K562 (cell line): ENCODE data around the gene HOXB1. TPM values are rescaled to one million over a fixed set of nuclear protein-coding genes. Genes with fewer than 3 reads are reported as not detected.
A peak's percentile ranks its signal among the peaks of the same experiment; 100 is the strongest.

Experiments used
- ATAC-seq: fragments of 200-7000 bp; cut with Tn5 transposase; 3 replicates; pipeline ENCODE4 v1.9.1; 2020; ENCODE audit warnings: moderate library complexity
- BruUV-seq: library from RNA; stranded (reverse); fragments of 400-500 nt; replicated peaks from 2 replicates; lab custom pipeline; 2021; lab: Mats Ljungman, UMichigan
- CTCF ChIA-PET: fragments of 300-600 bp; formaldehyde crosslinking; extraction: SDS; loops from one replicate; lab custom pipeline; 2021; ENCODE audit warnings: low intra/inter-chr PET ratio; lab: Yijun Ruan, JAX
- POLR2A ChIA-PET: fragments of 300-600, 350-650 bp; sonication (Branson Sonifier 250); formaldehyde crosslinking; extraction: SDS; loops from one replicate; lab custom pipeline; 2021; ENCODE audit warnings: antibody characterized with exemption, inconsistent platforms; lab: Yijun Ruan, JAX
- DNase-seq, 4 experiments: peaks; one replicate each; pipeline versions ENCODE4 v3.0.0 to v3.0.0-alpha.2; 2011 to 2018; ENCODE audit warnings: low spot score in 3 of 4, mixed read lengths in 3 of 4; ENCODE audit errors: extremely low read depth in 1 of 4
- FAIRE-seq: peaks from 2 replicates; lab custom pipeline; 2011; peaks lifted over from hg19 to GRCh38; lab: Jason Lieb, UNC
- H2AFZ ChIP-seq: 2 replicates; pipeline ENCODE4 v1.6.0; 2011; ENCODE audit warnings: low read depth, low read length, control low read depth, inconsistent platforms
- H3K27ac ChIP-seq: fragments of 200-600 bp; 3 replicates; pipeline ENCODE4 v1.8.0; 2011; ENCODE audit warnings: low read depth, mild to moderate bottlenecking, control low read depth, inconsistent platforms, low read length, moderate library complexity, mixed read lengths; ENCODE audit errors: extremely low read depth
- H3K27me3 ChIP-seq, 2 experiments: fragments of 300-600 bp in 1 of 2; 2 replicates in 1 of 2; 3 replicates in 1 of 2; pipeline versions ENCODE4 v1.6.0 to v1.8.0; 2011; ENCODE audit warnings: inconsistent platforms in 2 of 2, low read length in 2 of 2, mild to moderate bottlenecking in 1 of 2, mixed read lengths in 1 of 2, moderate library complexity in 1 of 2; ENCODE audit not compliant: control insufficient read depth in 2 of 2, insufficient read depth in 2 of 2
- H3K36me3 ChIP-seq: fragments of 300-600 bp; 3 replicates; pipeline ENCODE4 v1.8.0; 2011; ENCODE audit warnings: mild to moderate bottlenecking, low read length, inconsistent platforms; ENCODE audit not compliant: control insufficient read depth, insufficient read depth
- H3K4me1 ChIP-seq, 2 experiments: fragments of 200-600 bp in 1 of 2; replicated peaks in 1 of 2; 2 replicates in 1 of 2; 3 replicates in 1 of 2; pipeline versions ENCODE4 v1.5.1 to v1.8.0; 2011; ENCODE audit warnings: inconsistent platforms in 2 of 2, low read length in 2 of 2, mild to moderate bottlenecking in 1 of 2, mixed read lengths in 1 of 2, moderate library complexity in 1 of 2; ENCODE audit not compliant: control insufficient read depth in 2 of 2, insufficient read depth in 2 of 2
- H3K4me2 ChIP-seq: 2 replicates; pipeline ENCODE4 v1.6.1; 2011; ENCODE audit warnings: low read length, control low read depth, inconsistent platforms, mixed read lengths; ENCODE audit not compliant: insufficient read depth
- H3K4me3 ChIP-seq: fragments of 200-600 bp; sonication (generic), shearing (Covaris generic); 2 replicates; pipeline ENCODE4 v1.5.1; 2016; ENCODE audit warnings: control low read depth, inconsistent platforms
- H3K79me2 ChIP-seq: fragments of 200-600 bp; 3 replicates; pipeline ENCODE4 v1.8.0; 2011; ENCODE audit warnings: low read length, inconsistent platforms; ENCODE audit not compliant: control insufficient read depth, insufficient read depth
- H3K9ac ChIP-seq, 2 experiments: 2 replicates each; pipeline versions ENCODE4 v1.6.0 to v1.6.1; 2011; ENCODE audit warnings: low read depth in 2 of 2, low read length in 2 of 2, control low read depth in 1 of 2, inconsistent platforms in 1 of 2, mild to moderate bottlenecking in 1 of 2, mixed read lengths in 1 of 2; ENCODE audit not compliant: insufficient read depth in 1 of 2
- H3K9me1 ChIP-seq: one replicate; pipeline ENCODE4 v1.6.0; 2011; ENCODE audit warnings: inconsistent platforms, mild to moderate bottlenecking, low read length, moderate library complexity; ENCODE audit not compliant: control insufficient read depth, insufficient read depth
- H3K9me3 ChIP-seq: replicated peaks from 2 replicates; pipeline ENCODE4 v1.5.1; 2011; ENCODE audit warnings: low read depth, low read length, inconsistent platforms; ENCODE audit not compliant: control insufficient read depth, insufficient read depth
- H4K20me1 ChIP-seq: replicated peaks from 2 replicates; pipeline ENCODE4 v1.6.1; 2011; ENCODE audit warnings: low read length, inconsistent platforms, mixed read lengths; ENCODE audit not compliant: control insufficient read depth, insufficient read depth
- CBX2 ChIP-seq: fragments of 200-600 bp; sonication (generic); IDR thresholded peaks from one replicate; pipeline ENCODE4 v1.6.1; 2012; ENCODE audit warnings: mild to moderate bottlenecking, low read length, inconsistent platforms; ENCODE audit not compliant: insufficient read depth, poor library complexity, severe bottlenecking
- DDX20 ChIP-seq: fragments of 450-650 bp; IDR thresholded peaks from 2 replicates; pipeline ENCODE4 v1.6.1; 2016; ENCODE audit warnings: missing genetic modification characterization, low read depth, mild to moderate bottlenecking, missing compliant biosample characterization, moderate library complexity
- EHMT2 ChIP-seq: fragments of 450-650 bp; IDR thresholded peaks from 2 replicates; pipeline ENCODE4 v1.6.1; 2018; ENCODE audit warnings: antibody characterized with exemption
- HEY1 ChIP-seq: fragments of 250-450 bp; sonication (Bioruptor Pico); IDR thresholded peaks from 2 replicates; pipeline ENCODE4 v1.5.0; 2020; ENCODE audit warnings: mild to moderate bottlenecking, moderate library complexity, borderline replicate concordance
- NCOA2 ChIP-seq, 2 experiments: fragments of 450-650 bp; IDR thresholded peaks; 2 replicates each; pipeline ENCODE4 v1.6.1; 2018; ENCODE audit warnings: mild to moderate bottlenecking in 2 of 2, moderate library complexity in 1 of 2; ENCODE audit not compliant: partially characterized antibody in 2 of 2
- PCBP1 ChIP-seq: fragments of 200-400 bp; formaldehyde crosslinking; IDR thresholded peaks from 2 replicates; pipeline ENCODE4 v1.6.1; 2018; ENCODE audit warnings: mild to moderate bottlenecking, low read depth, low read length; ENCODE audit not compliant: poor library complexity, severe bottlenecking
- PHF21A ChIP-seq: fragments of 450-650 bp; IDR thresholded peaks from 2 replicates; pipeline ENCODE4 v1.6.1; 2017; ENCODE audit warnings: low read depth, borderline replicate concordance
- POLR2G ChIP-seq: fragments of 200-400 bp; formaldehyde crosslinking; IDR thresholded peaks from 2 replicates; pipeline ENCODE4 v1.6.1; 2017; ENCODE audit warnings: low read depth, mild to moderate bottlenecking, antibody characterized with exemption, low read length, moderate library complexity
- RB1 ChIP-seq: fragments of 450-650 bp; IDR thresholded peaks from 2 replicates; pipeline ENCODE4 v1.6.1; 2017; ENCODE audit warnings: low read depth, mild to moderate bottlenecking
- RBFOX2 ChIP-seq: fragments of 200-400 bp; formaldehyde crosslinking; IDR thresholded peaks from 2 replicates; pipeline ENCODE4 v1.6.1; 2017; ENCODE audit warnings: low read depth, mild to moderate bottlenecking, low read length, moderate library complexity
- SMARCB1 ChIP-seq: IDR thresholded peaks from 2 replicates; pipeline ENCODE4 v1.6.1; 2011; ENCODE audit warnings: improper control_type of control experiment, low read depth; ENCODE audit not compliant: insufficient read length
- TGIF2 ChIP-seq: sonication (generic); formaldehyde crosslinking; IDR thresholded peaks from 2 replicates; pipeline ENCODE4 v1.8.1; 2022; ENCODE audit warnings: mild to moderate bottlenecking, missing genetic modification reagents, moderate library complexity
- VEZF1 ChIP-seq: fragments of 200-800 bp; sonication (Bioruptor generic); IDR thresholded peaks from 2 replicates; pipeline ENCODE4 v1.6.1; 2017; ENCODE audit warnings: missing genetic modification characterization, missing compliant biosample characterization
- ZBTB33 ChIP-seq: sonication (generic); formaldehyde crosslinking; IDR thresholded peaks from 2 replicates; pipeline ENCODE4 v1.8.1; 2023; ENCODE audit warnings: mild to moderate bottlenecking, missing genetic modification reagents
- WGBS: fragments of 100-300 bp; shearing (Covaris generic); methylation state at CpG from one replicate; pipeline ENCODE4 v1.1.6; 2016; ENCODE audit warnings: low coverage, mixed read lengths; ENCODE audit not compliant: insufficient coverage; ENCODE audit errors: missing lambda C conversion rate; 5-methylcytosine and 5-hydroxymethylcytosine counted together
- in situ Hi-C: fragments of 300-500 bp; cut with MboI; formaldehyde crosslinking; loops from 4 replicates; pipeline ENCODE4 v1.15.0; 2018; ENCODE audit warnings: inconsistent platforms, mixed read lengths
- intact Hi-C: fragments of 100-400 bp; cut with micrococcal nuclease; formaldehyde crosslinking; loops from 2 replicates; pipeline ENCODE4 v1.14.2; 2022
- polyA plus RNA-seq, 8 experiments: library from polyadenylated mRNA; depleted of rRNA in 4 of 8; stranded (reverse) in 5 of 8; unstranded in 3 of 8; fragments of >200 nt; fragmentation: Nextera tagmentation in 2 of 8; fragmentation: Illumina TruSeq in 1 of 8; extraction: Ambion mirVana in 2 of 8; extraction: Trizol in 1 of 8; gene quantifications; 2 replicates each; pipeline versions ENCODE4 v1.2.1 to v1.2.3, GENCODE V29; 2011 to 2014; ENCODE audit warnings: inconsistent platforms in 1 of 8, missing spikeins in 1 of 8
- total RNA-seq, 7 experiments: library from RNA; depleted of rRNA in 6 of 7; stranded (reverse); fragments of >200 nt in 6 of 7; fragmentation: Illumina TruSeq in 2 of 7; extraction: Trizol in 2 of 7; gene quantifications; 2 replicates each; pipeline versions ENCODE4 v1.2.1 to v1.2.3, GENCODE V29; 2011 to 2021; ENCODE audit warnings: low replicate concordance in 1 of 7
- TF ChIP-seq, protein P1 (sequence below): fragments of 450-650 bp; formaldehyde crosslinking; IDR thresholded peaks from 2 replicates; pipeline ENCODE4 v1.4.0; 2022; ENCODE audit warnings: missing genetic modification characterization
- TF ChIP-seq, protein P2 (sequence below): fragments of 250-450 bp; sonication (Bioruptor Pico); IDR thresholded peaks from 2 replicates; pipeline ENCODE4 v1.4.0; 2020

HOXB1 gene
- total and polyA plus RNA-seq, 9 of the 15 experiments (the other 6 are each of a cell fraction or from before 2014, with no cell fraction given), result 0.04 TPM; not detected in 8

DNA sequence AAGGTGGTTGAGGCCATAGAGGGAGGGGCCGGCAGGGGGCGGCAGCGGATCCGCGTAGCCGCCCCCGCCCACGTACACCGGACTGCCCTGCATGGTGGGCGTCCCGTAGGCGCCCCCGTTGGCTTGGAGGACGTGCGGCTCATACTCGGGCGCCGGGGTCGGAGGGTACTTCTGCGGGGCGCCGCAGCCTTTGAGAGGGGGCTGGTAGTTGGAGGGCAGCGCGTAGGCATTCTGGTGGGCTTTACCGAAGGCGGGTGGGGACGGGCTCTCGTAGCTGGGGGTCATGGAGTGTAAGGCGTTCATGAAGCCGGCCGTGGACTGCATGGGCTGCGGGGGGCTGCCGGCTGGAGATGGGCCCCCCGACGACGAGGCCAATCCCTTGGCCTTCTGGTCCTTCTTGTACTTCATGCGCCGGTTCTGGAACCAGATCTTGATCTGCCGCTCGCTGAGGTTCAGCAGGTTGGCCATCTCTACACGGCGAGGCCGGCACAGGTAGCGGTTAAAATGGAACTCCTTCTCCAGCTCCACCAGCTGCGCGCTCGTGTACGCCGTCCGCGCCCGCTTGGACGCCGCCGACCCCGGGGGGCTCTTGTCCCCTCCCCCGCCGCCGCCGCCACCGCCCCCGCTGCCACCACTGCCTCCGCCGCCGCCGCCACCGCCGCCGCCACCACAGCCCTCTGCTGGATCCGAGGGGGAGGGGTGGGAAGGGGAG is 19.8 kb upstream of the HOXB1 start:
- CTCF ChIA-PET, result no interaction called here
- no peaks in the 10 kb centered on the region for H4K20me1 ChIP-seq
- no peak overlapping the region for H3K27ac ChIP-seq
- POLR2A ChIA-PET, result interaction anchor here (0.9 to 2.5 kb wide), 2 partner anchors 9 to 29 kb away, joined by 3 to 8 read pairs; no protein-coding TSS in a partner anchor
- no peak overlapping the region for H3K9ac ChIP-seq
- H3K79me2 ChIP-seq, result peaks cover 67% of the 10 kb centered on the region
- peaks cover 59% of the 10 kb centered on the region; the same call in 2 of the 3 replicates for H3K36me3 ChIP-seq
- over 99% methylated on average over 25 of the region's 70 CpGs for WGBS
- in situ Hi-C loops (no loop called here), intact Hi-C loops (no loop called here)
- no peak overlapping the region for H3K4me3 ChIP-seq
- no peaks in the 10 kb centered on the region for H3K27me3 ChIP-seq
- no peak for FAIRE-seq
- H3K9me3 ChIP-seq, result no peaks in the 10 kb centered on the region
- H2AFZ ChIP-seq, result no peak overlapping the region
- ATAC-seq, result no peak
- DNase-seq, result peak in 1 of 4 experiments; percentile 43
- H3K9me1 ChIP-seq, result no peaks in the 10 kb centered on the region
- H3K4me1 ChIP-seq, result peaks cover 40 to 57% of the 10 kb centered on the region in 2 experiments
- H3K4me2 ChIP-seq, result no peak overlapping the region
- no TSS peak for BruUV-seq
- no peak for TF ChIP-seq PHF21A
- TF ChIP-seq ZBTB33, result peak; percentile 32; the same call in 1 of the 2 replicates
- TF ChIP-seq VEZF1 (CRISPR knock-in tag), result no peak
- no peak for TF ChIP-seq HEY1
- no peak for TF ChIP-seq CBX2
- TF ChIP-seq POLR2G, result peak; percentile 70
- no peak for TF ChIP-seq RB1
- TF ChIP-seq, protein P1, sequence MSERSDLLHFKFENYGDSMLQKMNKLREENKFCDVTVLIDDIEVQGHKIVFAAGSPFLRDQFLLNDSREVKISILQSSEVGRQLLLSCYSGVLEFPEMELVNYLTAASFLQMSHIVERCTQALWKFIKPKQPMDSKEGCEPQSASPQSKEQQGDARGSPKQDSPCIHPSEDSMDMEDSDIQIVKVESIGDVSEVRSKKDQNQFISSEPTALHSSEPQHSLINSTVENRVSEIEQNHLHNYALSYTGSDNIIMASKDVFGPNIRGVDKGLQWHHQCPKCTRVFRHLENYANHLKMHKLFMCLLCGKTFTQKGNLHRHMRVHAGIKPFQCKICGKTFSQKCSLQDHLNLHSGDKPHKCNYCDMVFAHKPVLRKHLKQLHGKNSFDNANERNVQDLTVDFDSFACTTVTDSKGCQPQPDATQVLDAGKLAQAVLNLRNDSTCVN, result no peak
- TF ChIP-seq DDX20, result no peak
- TF ChIP-seq SMARCB1, result no peak
- peak; percentile 71 for TF ChIP-seq RBFOX2
- TF ChIP-seq, protein P2, sequence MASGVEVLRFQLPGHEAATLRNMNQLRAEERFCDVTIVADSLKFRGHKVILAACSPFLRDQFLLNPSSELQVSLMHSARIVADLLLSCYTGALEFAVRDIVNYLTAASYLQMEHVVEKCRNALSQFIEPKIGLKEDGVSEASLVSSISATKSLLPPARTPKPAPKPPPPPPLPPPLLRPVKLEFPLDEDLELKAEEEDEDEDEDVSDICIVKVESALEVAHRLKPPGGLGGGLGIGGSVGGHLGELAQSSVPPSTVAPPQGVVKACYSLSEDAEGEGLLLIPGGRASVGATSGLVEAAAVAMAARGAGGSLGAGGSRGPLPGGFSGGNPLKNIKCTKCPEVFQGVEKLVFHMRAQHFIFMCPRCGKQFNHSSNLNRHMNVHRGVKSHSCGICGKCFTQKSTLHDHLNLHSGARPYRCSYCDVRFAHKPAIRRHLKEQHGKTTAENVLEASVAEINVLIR, result no peak
- no peak for TF ChIP-seq NCOA2 (IDR thresholded peaks at IDR 0.05; ENCODE audit: partially characterized antibody in 2 of 2)
- no peak for TF ChIP-seq PCBP1
- no peak for TF ChIP-seq EHMT2
- TF ChIP-seq TGIF2 (CRISPR knock-in tag), result no peak
